GM10847 (cell line): ENCODE measurements around the gene PTPA.

Experiments used
- POLR2A ChIP-seq: IDR thresholded peaks from 2 replicates; pipeline ENCODE4 v1.6.1; 2011; ENCODE audit not compliant: insufficient read length; ENCODE audit errors: extremely low read depth

The PTPA gene

DNA sequence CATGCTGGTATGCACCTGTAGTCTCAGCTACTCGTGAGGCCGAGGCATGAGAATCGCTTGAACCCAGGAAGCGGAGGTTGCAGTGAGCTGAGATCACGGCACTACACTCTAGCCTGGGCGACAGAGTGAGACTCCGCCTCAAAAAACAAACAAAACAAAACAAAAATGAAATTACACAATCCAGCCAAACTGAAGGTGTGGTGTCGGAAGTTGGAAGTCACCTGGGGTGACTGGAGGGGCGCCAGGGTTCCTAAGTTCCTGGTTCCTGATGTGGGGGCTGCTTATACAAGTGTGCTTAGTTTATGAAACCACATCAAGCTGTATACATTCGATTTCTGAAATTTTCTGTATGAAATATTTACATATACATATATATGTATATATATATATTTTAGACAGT is 34.0 kb upstream of the PTPA start:
- no peak for TF ChIP-seq POLR2A

- TF ChIP-seq POLR2A: no peak
These were observed 32.3 kb upstream of the PTPA start for GRCh38 chr9:129078691-129079503.

GRCh38 chr9:129079829-129080228 is 31.4 kb upstream of the PTPA start:
- no peak for TF ChIP-seq POLR2A

DNA sequence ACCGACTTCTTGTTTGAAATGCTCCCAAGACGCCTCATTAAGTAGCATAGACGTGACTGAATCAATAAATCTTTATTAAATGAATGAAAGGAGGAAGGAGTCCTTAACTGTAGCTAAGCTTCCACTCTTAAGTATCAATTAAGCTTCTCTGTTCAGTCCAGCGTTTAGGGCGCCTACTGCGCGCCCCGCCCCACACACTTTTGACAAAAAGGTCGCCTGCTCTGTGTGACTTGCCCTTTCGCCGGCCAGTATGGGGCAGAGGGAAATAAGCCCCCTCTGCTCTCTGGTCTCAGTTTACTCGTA is 31.0 kb upstream of the PTPA start:
- no peak for TF ChIP-seq POLR2A

GRCh38 chr9:129080601-129081387 is 30.4 kb upstream of the PTPA start, which contains the start of gene DOLPP1:
Gene DOLPP1, plus strand, starts transcription at chr9:129081111. Its CDS starts 21 bp downstream, at chr9:129081132.
- peak; percentile 69 for TF ChIP-seq POLR2A

DNA sequence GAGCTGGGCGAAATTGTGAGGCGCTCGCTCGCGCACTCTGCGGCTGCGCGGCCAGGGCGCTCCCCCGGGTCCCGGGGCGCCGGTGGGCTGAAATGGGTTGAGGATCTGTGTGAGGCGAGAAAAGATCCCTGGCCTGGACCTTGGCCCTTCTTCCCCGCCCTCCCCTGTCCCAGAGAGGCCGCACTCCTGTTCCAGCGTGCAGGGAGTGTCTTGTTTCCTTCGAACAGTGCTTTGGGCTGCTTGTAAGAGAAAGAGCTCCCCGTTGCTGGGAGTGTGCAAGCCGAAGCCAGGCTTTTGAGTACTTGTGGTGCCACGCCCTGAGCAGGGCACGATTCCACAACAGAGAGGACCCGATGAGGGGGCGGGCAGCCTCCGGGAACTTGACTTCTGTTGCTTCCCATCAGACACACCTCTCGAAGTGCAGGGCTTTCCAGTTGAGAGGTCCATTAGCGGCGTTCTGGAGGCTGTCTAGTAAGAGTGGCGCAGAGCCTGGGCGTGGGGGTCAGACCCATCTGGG is 29.8 kb upstream of the PTPA start:
- TF ChIP-seq POLR2A: no peak

GRCh38 chr9:129084087-129084486 is 27.1 kb upstream of the PTPA start:
- TF ChIP-seq POLR2A: no peak

DNA sequence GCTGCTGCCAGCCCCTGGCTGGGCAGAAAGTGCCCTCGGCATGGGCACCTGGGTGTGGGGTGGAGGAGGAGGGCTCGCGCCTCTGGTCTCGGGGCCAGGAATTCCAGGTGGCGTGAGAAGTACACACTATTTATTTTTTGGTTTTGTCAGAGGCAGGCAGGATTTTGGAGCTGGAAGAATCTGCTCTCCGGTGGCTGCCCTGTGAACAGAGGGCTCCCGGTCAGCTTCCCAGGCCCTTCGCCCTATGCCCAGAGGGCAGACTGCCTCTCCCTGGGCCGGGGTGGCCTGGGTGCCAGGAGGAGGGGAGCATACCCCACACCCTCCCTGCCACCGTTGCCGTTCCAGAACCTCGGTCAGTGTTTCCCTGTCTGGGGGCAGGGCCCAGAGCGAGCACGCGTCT is 22.0 kb upstream of the PTPA start:
- TF ChIP-seq POLR2A: no peak

GRCh38 chr9:129093602-129094386 is 17.4 kb upstream of the PTPA start:
- TF ChIP-seq POLR2A: no peak

- no peak for TF ChIP-seq POLR2A
These were observed 16.6 kb upstream of the PTPA start for GRCh38 chr9:129094387-129095169.

DNA sequence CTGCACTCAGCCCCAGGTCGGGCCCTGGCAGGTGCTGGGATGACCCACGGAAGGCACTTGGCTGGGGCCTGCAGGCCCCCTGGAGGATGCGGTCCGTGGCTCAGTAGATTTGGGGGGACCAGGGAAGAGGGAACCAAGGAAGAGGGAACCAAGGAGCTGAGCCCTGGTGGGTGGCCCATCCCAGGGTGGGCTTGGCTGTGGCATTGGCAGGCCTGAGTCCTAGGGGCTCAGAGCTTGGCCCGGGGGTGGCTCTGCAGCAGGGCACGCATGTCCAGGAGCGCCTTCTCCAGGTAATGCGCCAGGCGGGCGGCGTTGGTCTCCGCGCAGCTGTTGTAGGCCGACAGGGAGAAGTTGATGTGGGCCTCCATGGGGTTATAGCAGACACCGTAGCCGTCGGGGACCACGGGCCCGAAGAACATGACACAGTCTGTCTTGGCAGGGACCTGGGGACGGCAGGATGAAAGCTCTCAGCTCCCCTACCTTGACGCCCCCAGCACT is 16.0 kb upstream of the PTPA start:
- no peak for TF ChIP-seq POLR2A

DNA sequence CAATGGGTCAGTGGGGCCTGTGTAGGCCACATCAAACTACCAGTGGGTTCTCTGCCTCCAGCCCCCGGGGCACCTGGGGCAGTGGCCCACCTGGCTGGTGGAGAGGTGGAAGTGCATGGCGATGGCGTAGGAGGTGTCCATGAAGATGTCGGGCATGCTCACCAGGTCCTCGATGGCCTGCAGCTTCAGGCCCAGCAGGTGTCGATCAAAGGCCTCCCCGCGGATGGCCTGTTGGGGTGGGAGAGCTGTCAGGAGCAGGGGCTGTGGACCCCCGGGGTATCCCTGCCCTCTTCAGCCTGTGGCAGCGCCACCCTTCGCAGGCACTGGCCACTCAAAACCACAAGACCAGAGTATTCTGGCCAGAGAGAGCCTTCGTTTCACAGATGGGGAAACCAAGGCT is 15.3 kb upstream of the PTPA start:
- no peak for TF ChIP-seq POLR2A

DNA sequence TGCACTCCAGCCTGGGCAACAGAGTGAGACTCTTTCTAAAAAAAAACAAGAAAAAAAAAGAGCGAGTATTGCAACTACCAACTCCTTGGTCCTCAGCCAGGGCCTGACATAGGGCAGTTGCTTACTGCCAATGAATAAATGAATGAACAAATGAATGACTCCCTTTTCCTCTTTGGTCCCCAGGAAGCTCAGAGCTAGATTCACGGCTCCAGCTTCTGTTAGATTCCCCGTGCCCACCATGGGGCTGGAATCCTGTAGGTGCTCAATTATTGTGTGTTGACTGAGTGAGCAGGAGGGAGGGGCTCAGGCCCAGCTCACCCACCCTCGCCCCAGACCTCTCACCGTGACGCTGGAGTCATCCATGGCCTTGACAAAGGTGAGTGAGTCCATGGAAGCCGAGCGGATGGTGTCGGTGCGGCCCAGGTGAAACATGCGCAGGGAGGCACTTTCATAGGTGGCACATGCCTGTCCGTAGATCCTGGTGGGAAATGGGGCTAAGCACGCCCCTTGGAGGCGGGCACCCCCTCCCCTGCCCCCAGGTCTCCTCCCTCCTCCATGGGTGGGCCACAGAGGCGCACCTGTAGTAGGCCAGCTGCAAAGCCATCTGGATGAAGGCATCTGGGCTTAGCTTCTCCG is 13.4 kb upstream of the PTPA start:
- no peak for TF ChIP-seq POLR2A

GRCh38 chr9:129098328-129098727 is 12.9 kb upstream of the PTPA start:
- TF ChIP-seq POLR2A: no peak
